H1 (cell line): ENCODE data around the gene BRD9. TPM values are rescaled to one million over a fixed set of nuclear protein-coding genes. Genes with fewer than 3 reads are reported as not detected.

ENCODE experiments used
- CTCF ChIA-PET: fragments of 300-600 bp; sonication (Branson Sonifier 250); formaldehyde crosslinking; loops from one replicate; lab custom pipeline; 2021; ENCODE audit not compliant: partially characterized antibody; lab: Charles Lee
- POLR2A ChIA-PET: fragments of 300-600 bp; sonication (Branson Sonifier 250); formaldehyde crosslinking; loops from one replicate; lab custom pipeline; 2021; ENCODE audit warnings: inconsistent platforms; ENCODE audit not compliant: partially characterized antibody; lab: Charles Lee
- DNase-seq, 2 experiments: peaks; one replicate each; pipeline versions ENCODE4 v3.0.0 to v3.0.0-alpha.2; 2010 to 2022; ENCODE audit warnings: low spot score in 2 of 2, low read depth in 1 of 2, mixed read lengths in 1 of 2
- FAIRE-seq: peaks from 2 replicates; lab custom pipeline; 2011; peaks lifted over from hg19 to GRCh38; lab: Jason Lieb, UNC
- H2AFZ ChIP-seq: 2 replicates; pipeline ENCODE4 v1.8.1; 2012; ENCODE audit warnings: low read length, inconsistent platforms
- H2AK5ac ChIP-seq: 2 replicates; pipeline ENCODE4 v1.6.1; 2013; ENCODE audit warnings: low read depth, low read length
- H2BK120ac ChIP-seq: replicated peaks from 2 replicates; pipeline ENCODE3; 2013; ENCODE audit warnings: low read depth, low read length, inconsistent platforms
- H2BK12ac ChIP-seq: 2 replicates; pipeline ENCODE4 v1.6.1; 2013; ENCODE audit warnings: low read depth, low read length
- H2BK15ac ChIP-seq: 2 replicates; pipeline ENCODE4 v1.6.1; 2013; ENCODE audit warnings: low read length
- H2BK20ac ChIP-seq: 2 replicates; pipeline ENCODE4 v1.6.1; 2013; ENCODE audit warnings: low read length
- H2BK5ac ChIP-seq: 2 replicates; pipeline ENCODE4 v1.6.1; 2013; ENCODE audit warnings: low read depth, low read length
- H3K14ac ChIP-seq: 2 replicates; pipeline ENCODE4 v1.6.1; 2013; ENCODE audit warnings: inconsistent platforms; ENCODE audit not compliant: insufficient read length
- H3K18ac ChIP-seq: 2 replicates; pipeline ENCODE4 v1.6.1; 2013; ENCODE audit warnings: low read length; ENCODE audit errors: extremely low read depth
- H3K23ac ChIP-seq: 2 replicates; pipeline ENCODE4 v1.6.1; 2013; ENCODE audit warnings: inconsistent platforms; ENCODE audit not compliant: insufficient read length
- H3K23me2 ChIP-seq: 2 replicates; pipeline ENCODE4 v1.6.1; 2013; ENCODE audit warnings: low read depth, low read length
- H3K27ac ChIP-seq: 2 replicates; pipeline ENCODE4 v1.6.1; 2011; ENCODE audit warnings: low read depth, low read length, inconsistent platforms
- H3K27me3 ChIP-seq, 4 experiments: replicated peaks in 1 of 4; 1 replicate in 1 of 4; 2 replicates in 3 of 4; pipeline versions ENCODE4 v1.6.1 to v1.8.1; 2011 to 2013; ENCODE audit warnings: low read length in 3 of 4, mild to moderate bottlenecking in 3 of 4, inconsistent platforms in 2 of 4, mixed read lengths in 2 of 4, moderate library complexity in 1 of 4; ENCODE audit not compliant: control insufficient read depth in 3 of 4, insufficient read depth in 3 of 4; ENCODE audit errors: extremely low read depth in 1 of 4
- H3K36me3 ChIP-seq, 4 experiments: 2 replicates each; pipeline versions ENCODE4 v1.6.1 to v1.8.1; 2011 to 2013; ENCODE audit warnings: mild to moderate bottlenecking in 4 of 4, low read length in 3 of 4, moderate library complexity in 2 of 4, control low read depth in 1 of 4, inconsistent platforms in 1 of 4; ENCODE audit not compliant: insufficient read depth in 4 of 4, control insufficient read depth in 2 of 4
- H3K4ac ChIP-seq: replicated peaks from 2 replicates; pipeline ENCODE3; 2013; ENCODE audit warnings: low read length, low read depth, mixed read lengths, inconsistent platforms; ENCODE audit not compliant: insufficient read length
- H3K4me1 ChIP-seq, 4 experiments: replicated peaks in 1 of 4; 1 replicate in 1 of 4; 2 replicates in 3 of 4; pipeline versions ENCODE4 v1.6.1 to v1.8.1; 2011 to 2013; ENCODE audit warnings: low read length in 3 of 4, inconsistent platforms in 2 of 4, mixed read lengths in 1 of 4; ENCODE audit not compliant: insufficient read depth in 4 of 4, control insufficient read depth in 3 of 4
- H3K4me2 ChIP-seq, 2 experiments: 2 replicates each; pipeline versions ENCODE4 v1.6.1 to v1.8.1; 2011 to 2013; ENCODE audit warnings: low read depth in 2 of 2, low read length in 2 of 2, control low read depth in 1 of 2, inconsistent platforms in 1 of 2, mild to moderate bottlenecking in 1 of 2; ENCODE audit not compliant: insufficient read depth in 1 of 2
- H3K4me3 ChIP-seq, 4 experiments: fragments of 200-600, 300-600 bp in 1 of 4; sonication (generic), shearing (Covaris generic), sonication (Bioruptor Twin) in 1 of 4; 2 replicates each; pipeline versions ENCODE4 v1.5.1 to v1.8.1; 2011 to 2016; ENCODE audit warnings: low read length in 4 of 4, low read depth in 3 of 4, control low read depth in 2 of 4, inconsistent platforms in 2 of 4, mild to moderate bottlenecking in 2 of 4, mixed read lengths in 1 of 4, moderate library complexity in 1 of 4; ENCODE audit not compliant: insufficient read depth in 2 of 4; ENCODE audit errors: extremely low read depth in 1 of 4
- H3K56ac ChIP-seq: replicated peaks from 2 replicates; pipeline ENCODE3; 2013; ENCODE audit warnings: low read depth, mild to moderate bottlenecking, mixed read lengths, low read length, inconsistent platforms; ENCODE audit not compliant: insufficient read length
- H3K79me1 ChIP-seq: 2 replicates; pipeline ENCODE4 v1.6.1; 2013; ENCODE audit warnings: low read depth, low read length, control low read depth
- H3K79me2 ChIP-seq, 2 experiments: 2 replicates each; pipeline versions ENCODE4 v1.6.1 to v1.8.1; 2012 to 2013; ENCODE audit warnings: low read length in 2 of 2, mild to moderate bottlenecking in 2 of 2, inconsistent platforms in 1 of 2; ENCODE audit not compliant: insufficient read depth in 2 of 2, control insufficient read depth in 1 of 2
- H3K9ac ChIP-seq, 4 experiments: replicated peaks in 1 of 4; 1 replicate in 1 of 4; 2 replicates in 3 of 4; pipeline versions ENCODE4 v1.6.1 to v1.8.1; 2011 to 2013; ENCODE audit warnings: low read depth in 3 of 4, low read length in 3 of 4, control low read depth in 2 of 4, mild to moderate bottlenecking in 2 of 4, moderate library complexity in 2 of 4, inconsistent platforms in 1 of 4; ENCODE audit errors: extremely low read depth in 1 of 4
- H3K9me3 ChIP-seq, 2 experiments: 2 replicates each; pipeline versions ENCODE4 v1.6.1 to v1.8.1; 2012 to 2013; ENCODE audit warnings: mild to moderate bottlenecking in 2 of 2, moderate library complexity in 2 of 2, control low read depth in 1 of 2, inconsistent platforms in 1 of 2, low read depth in 1 of 2, low read length in 1 of 2, mixed read lengths in 1 of 2; ENCODE audit not compliant: insufficient read depth in 2 of 2
- H4K20me1 ChIP-seq, 2 experiments: replicated peaks in 1 of 2; 2 replicates each; pipeline versions ENCODE3 to v1.8.1; 2011 to 2013; ENCODE audit warnings: inconsistent platforms in 2 of 2, low read length in 2 of 2, mild to moderate bottlenecking in 1 of 2; ENCODE audit not compliant: insufficient read depth in 2 of 2, control insufficient read depth in 1 of 2
- H4K5ac ChIP-seq: 2 replicates; pipeline ENCODE4 v1.6.1; 2013; ENCODE audit warnings: low read length, low read depth, mixed read lengths, inconsistent platforms; ENCODE audit not compliant: insufficient read length
- H4K8ac ChIP-seq: 2 replicates; pipeline ENCODE4 v1.8.0; 2013; ENCODE audit warnings: mild to moderate bottlenecking, moderate library complexity, low read length, inconsistent platforms; ENCODE audit not compliant: insufficient read depth; ENCODE audit errors: extremely low read depth
- H4K91ac ChIP-seq: replicated peaks from 2 replicates; pipeline ENCODE3; 2013; ENCODE audit warnings: low read length, mixed read lengths, inconsistent platforms; ENCODE audit not compliant: insufficient read length
- HDAC6 ChIP-seq: IDR thresholded peaks from one replicate; pipeline ENCODE4 v1.7.1; 2012; ENCODE audit warnings: low read depth, mild to moderate bottlenecking, inconsistent platforms, low read length, moderate library complexity
- POLR2AphosphoS5 ChIP-seq: IDR thresholded peaks from 2 replicates; pipeline ENCODE4 v1.6.1; 2011; ENCODE audit warnings: low read depth, low read length
- WGBS, 2 experiments: shearing (Covaris generic) in 1 of 2; methylation state at CpG; one replicate each; pipeline versions ENCODE4 v1.1.6 to v1.1.7; 2013 to 2015; ENCODE audit warnings: low lambda C conversion rate in 2 of 2, mixed read lengths in 2 of 2, inconsistent platforms in 1 of 2, low coverage in 1 of 2, missing lambda C conversion rate in 1 of 2; ENCODE audit not compliant: insufficient replicate concordance in 2 of 2, insufficient coverage in 1 of 2, insufficient read length in 1 of 2; ENCODE audit errors: extremely low coverage in 1 of 2, missing lambda C conversion rate in 1 of 2; 5-methylcytosine and 5-hydroxymethylcytosine counted together
- polyA plus RNA-seq, 7 experiments: library from polyadenylated mRNA; depleted of rRNA in 3 of 7; stranded (reverse) in 5 of 7; unstranded in 2 of 7; fragments of >200 nt in 5 of 7; fragments of 200-250 nt in 2 of 7; gene quantifications; 1 replicate in 5 of 7; 2 replicates in 1 of 7; 4 replicates in 1 of 7; pipeline versions ENCODE4 v1.2.1 to v1.2.3, GENCODE V29; 2011 to 2013; ENCODE audit warnings: missing spikeins in 2 of 7, mixed read lengths in 2 of 7
- total RNA-seq: library from RNA; stranded (reverse); fragmentation: NEBNext Ultra II Directional; extraction: Animal tissue kit (Norgen Biotek cat#: 25700); gene quantifications from 2 replicates; pipeline ENCODE4 v1.2.1, GENCODE V29; 2021

The BRD9 gene
- total and polyA plus RNA-seq, 2 of the 8 experiments (the other 6 are each of a cell fraction or from before 2014, with no cell fraction given), result 9.3 to 49.4 TPM

- H3K23ac ChIP-seq, result no peak overlapping the region
- POLR2A ChIA-PET, result interaction anchor here (0.7 to 2.5 kb wide), 6 partner anchors 9 to 21 kb away, joined by 3 to 10 read pairs (median 4); no protein-coding TSS in a partner anchor
- no peak overlapping the region for H3K4ac ChIP-seq
- no peak overlapping the region for H2BK12ac ChIP-seq
- no peak overlapping the region for H2BK20ac ChIP-seq
- DNase-seq, result no peak
- no peak overlapping the region for H3K56ac ChIP-seq
- WGBS, 2 experiments, result 91% methylated on average over 13 of the region's 13 CpGs; no CpG with 5 or more reads in 1 of the 2 experiments
- no peak overlapping the region for H3K27ac ChIP-seq
- H3K27me3 ChIP-seq, result no peaks in the 10 kb centered on the region; a peak in 1 of 7 replicates
- H2AK5ac ChIP-seq, result no peak overlapping the region
- no peak overlapping the region for H4K91ac ChIP-seq
- H2AFZ ChIP-seq, result no peak overlapping the region
- H3K9me3 ChIP-seq, result no peaks in the 10 kb centered on the region; a peak in 1 of 4 replicates
- H3K9ac ChIP-seq, result no peak overlapping the region
- H4K5ac ChIP-seq, result no peak overlapping the region
- H4K20me1 ChIP-seq, result peaks cover 24 to 47% of the 10 kb centered on the region in 2 experiments
- H3K79me2 ChIP-seq, result peaks cover 0 to 65% of the 10 kb centered on the region in 2 experiments; a peak in 3 of 4 replicates
- H3K4me3 ChIP-seq, result no peak overlapping the region
- FAIRE-seq, result no peak
- TF ChIP-seq POLR2AphosphoS5, result peak; percentile 35; the same call in 1 of the 2 replicates
- TF ChIP-seq HDAC6, result no peak
- peaks cover 46 to 97% (median 93%) of the 10 kb centered on the region in 4 experiments for H3K36me3 ChIP-seq
- H3K79me1 ChIP-seq, result peaks cover 24% of the 10 kb centered on the region
- no peak overlapping the region for H3K4me2 ChIP-seq
- no peaks in the 10 kb centered on the region for H3K4me1 ChIP-seq
- H3K14ac ChIP-seq, result no peak overlapping the region
- H2BK15ac ChIP-seq, result no peak overlapping the region
- no peak overlapping the region for H2BK120ac ChIP-seq
- no peak overlapping the region for H4K8ac ChIP-seq
- peak overlapping the region; percentile 24; the same call in 1 of the 2 replicates for H2BK5ac ChIP-seq
- no peak overlapping the region for H3K18ac ChIP-seq
- peaks cover 5% of the 10 kb centered on the region; the same call in 1 of the 2 replicates for H3K23me2 ChIP-seq
- CTCF ChIA-PET, result no interaction called here
Measured at GRCh38 chr5:885529-885928, 7.1 kb downstream of the BRD9 start.
